Heart left ventricle (tissue), 16 donors: ENCODE measurements around the gene TEX261. TPM values are rescaled to one million over a fixed set of nuclear protein-coding genes. Genes with fewer than 3 reads are reported as not detected.
"Not testable (repeated sequence)": the region's sequence is repeated elsewhere in the genome, so short reads cannot be mapped to it uniquely, and the experiment has no call there.

ENCODE experiments used
- ATAC-seq, 4 donors: fragments of 200-7000 bp; cut with Tn5 transposase; one replicate each; pipeline ENCODE4 v1.9.1; 2020 to 2022; ENCODE audit warnings: moderate library complexity in 4 of 4, mild to moderate bottlenecking in 3 of 4, moderate number of reproducible peaks in 1 of 4
- DNase-seq, 5 donors: peaks; one replicate each; pipeline ENCODE4 v3.0.0-alpha.2; 2020
- H3K27ac ChIP-seq, 12 donors: fragments of 200-600 bp; sonication (generic) in 4 of 12; one replicate each; pipeline versions ENCODE4 v1.5.0 to v1.8.0; 2016 to 2022; ENCODE audit warnings: mild to moderate bottlenecking in 2 of 12
- H3K27me3 ChIP-seq, 9 donors: fragments of 200-600 bp; sonication (generic) in 2 of 9; one replicate each; pipeline versions ENCODE4 v1.5.1 to v1.8.0; 2016 to 2022; ENCODE audit warnings: mild to moderate bottlenecking in 3 of 9
- H3K36me3 ChIP-seq, 9 donors: fragments of 200-600 bp; sonication (generic) in 2 of 9; one replicate each; pipeline versions ENCODE4 v1.5.0 to v1.8.0; 2018 to 2022; ENCODE audit warnings: mild to moderate bottlenecking in 2 of 9
- H3K4me1 ChIP-seq, 12 donors: fragments of 200-600 bp; sonication (generic) in 4 of 12; one replicate each; pipeline versions ENCODE4 v1.5.0 to v1.8.0; 2016 to 2022; ENCODE audit warnings: mild to moderate bottlenecking in 3 of 12
- H3K4me3 ChIP-seq, 12 donors: fragments of 200-600 bp; sonication (generic) in 4 of 12; one replicate each; pipeline versions ENCODE4 v1.5.0 to v1.8.0; 2017 to 2022; ENCODE audit warnings: mild to moderate bottlenecking in 9 of 12, moderate library complexity in 4 of 12
- H3K9me3 ChIP-seq, 12 donors: fragments of 200-600 bp; sonication (generic) in 4 of 12; one replicate each; pipeline versions ENCODE4 v1.5.0 to v1.8.0; 2016 to 2022; ENCODE audit warnings: mild to moderate bottlenecking in 1 of 12
- CTCF ChIP-seq, 12 donors: fragments of 200-600 bp; sonication (generic) in 4 of 12; IDR thresholded peaks; one replicate each; pipeline versions ENCODE4 v1.5.0 to v1.8.0; 2018 to 2022; ENCODE audit warnings: antibody characterized with exemption in 12 of 12, mild to moderate bottlenecking in 5 of 12
- POLR2A ChIP-seq, 2 donors: fragments of 450-650 bp; IDR thresholded peaks; one replicate each; pipeline ENCODE4 v1.6.1; 2017; ENCODE audit warnings: antibody characterized with exemption in 2 of 2, mild to moderate bottlenecking in 2 of 2, moderate library complexity in 2 of 2
- WGBS, 4 donors: extraction: QIAGEN DNeasy Blood & Tissue Kit in 2 of 4; methylation state at CpG; one replicate each; pipeline versions ENCODE4 v1.1.5 to v1.1.7; 2013 to 2018; 5-methylcytosine and 5-hydroxymethylcytosine counted together
- intact Hi-C, 10 donors: fragments of 100-400 bp; cut with DNase I; formaldehyde crosslinking; loops; one replicate each; pipeline versions ENCODE4 v1.11.1 to v1.14.2; 2022
- polyA plus RNA-seq, 2 donors: library from polyadenylated mRNA; stranded (reverse); fragments of 200-250 nt; gene quantifications; one replicate each; pipeline ENCODE4 v1.2.3, GENCODE V29; 2013
- total RNA-seq, 9 donors: library from RNA; depleted of rRNA in 2 of 9; stranded (reverse); fragments of >200 nt in 2 of 9; fragmentation: NEBNext Ultra II Directional in 3 of 9; extraction: Animal tissue kit (Norgen Biotek cat#: 25700) in 3 of 9; gene quantifications; one replicate each; pipeline versions ENCODE4 v1.1.0 to v1.2.4, GENCODE V29; 2016 to 2023
- donor health status: ischemic (EF 13 %, LVEDD 7.1; RV severe dilation, severe dysfunction).
- donor health status: healthy with polysubstance abuse.
- donor health status: DM: no; HTN: yes; CAD: no.
- donor health status: DM: no; HTN: no; CAD: no.
- donor health status: ischemic (EF 25% LVEDD 6.9; RV normal size, moderate dysfunction).
- donor health status: ischemic (EF 25% LVEDD 5.7; RV mildly dilated, moderate dysfunction).
- donor health status: healthy.
- donor health status: DM: yes; HTN: yes; CAD: no.
- donor health status: ischemic (EF 35%, LVEDD 5.7; RV mildly dilated, moderate dysfunction).
- donor health status: nonischemic (EF 11% LVEDD 7.7; RV severe dilation, severe dysfunction).
- donor health status: DM: yes; HTN: yes; CAD: no.
- donor health status: PGD.
- donor health status: ischemic (EF 29% LVEDD 5.4; RV normal size, mild dysfunction).
- donor health status: nonischemic (EF 23%, LVEDD 6.1; RV moderate dilation, normal function).

The TEX261 gene
- total and polyA plus RNA-seq, 11 donors, result 29.2 to 69.3 (median 50.4) TPM

GRCh38 chr2:71000780-71001591 is 6.3 kb upstream of the TEX261 start:
- Histone ChIP-seq H3K36me3 (no peaks in the 10 kb centered on the region), H3K4me3 (peak overlapping the region in 10 of 12 donors; percentile 11 to 50 (median 27)), H3K9me3 (no peaks in the 10 kb centered on the region), H3K27ac (no peak overlapping the region), H3K4me1 (peaks cover 0 to 9% (median 3%) of the 10 kb centered on the region in 12 donors), H3K27me3 (no peaks in the 10 kb centered on the region)
- TF ChIP-seq CTCF (IDR thresholded peaks at IDR 0.05) (peak; percentile 86 to 98 (median 92)), POLR2A (IDR thresholded peaks at IDR 0.05) (no peak)
- intact Hi-C loops, result loop anchor here in 1 of 10 donors (2.0 kb wide), 1 partner anchor 36 kb away; no protein-coding TSS in a partner anchor
- DNase-seq (peak; percentile 64 to 85 (median 76)), ATAC-seq (peak; percentile 43 to 85 (median 83))
- 18 to 26% (median 25%) methylated on average over 17 to 21 of the region's 21 CpGs for WGBS, 4 donors

GRCh38 chr2:70999931-71000330 is 5.3 kb upstream of the TEX261 start:
- ATAC-seq, DNase-seq, H3K36me3 ChIP-seq, H3K4me3 ChIP-seq, H3K27me3 ChIP-seq, H3K27ac ChIP-seq, H3K9me3 ChIP-seq: not testable (repeated sequence)
- 95 to 97% (median 96%) methylated on average over 10 of the region's 10 CpGs for WGBS, 4 donors
- intact Hi-C loops, result loop anchor here in 1 of 10 donors (2.0 kb wide), 1 partner anchor 35 kb away; no protein-coding TSS in a partner anchor
- peaks cover 0 to 16% (median 8%) of the 10 kb centered on the region in 12 donors for H3K4me1 ChIP-seq

- DNase-seq (no peak), ATAC-seq (no peak)
- Histone ChIP-seq H3K27ac (no peak overlapping the region), H3K27me3 (no peaks in the 10 kb centered on the region), H3K36me3 (peaks cover 0 to 1% (median 0%) of the 10 kb centered on the region in 9 donors), H3K4me3 (no peak overlapping the region), H3K4me1 (peaks cover 0 to 16% (median 8%) of the 10 kb centered on the region in 12 donors), H3K9me3 (no peaks in the 10 kb centered on the region)
- intact Hi-C loops, result no loop called here
- TF ChIP-seq POLR2A (IDR thresholded peaks at IDR 0.05) (no peak), CTCF (IDR thresholded peaks at IDR 0.05) (no peak)
- WGBS, 4 donors, result 53 to 69% (median 60%) methylated on average over 2 of the region's 2 CpGs
Measured at GRCh38 chr2:70999362-70999761, 4.7 kb upstream of the TEX261 start.

GRCh38 chr2:70998885-70999284 is 4.2 kb upstream of the TEX261 start:
- intact Hi-C loops, result not testable (repeated sequence)

GRCh38 chr2:70995426-70995729 is 705 bp upstream of the TEX261 start:
- DNase-seq (no peak), ATAC-seq (peak in 3 of 4 donors; percentile 1 to 45 (median 25))
- peak in 3 of 12 donors; percentile 15 to 24 (median 21) for TF ChIP-seq CTCF (IDR thresholded peaks at IDR 0.05)
- no peak for TF ChIP-seq POLR2A (IDR thresholded peaks at IDR 0.05)
- H3K9me3 ChIP-seq, result no peaks in the 10 kb centered on the region
- peak overlapping the region; percentile 78 to 100 (median 98) for H3K4me3 ChIP-seq
- H3K27me3 ChIP-seq, result no peaks in the 10 kb centered on the region
- intact Hi-C loops, result no loop called here
- H3K36me3 ChIP-seq, result peaks cover 2 to 28% (median 18%) of the 10 kb centered on the region in 9 donors
- peaks cover 5 to 30% (median 21%) of the 10 kb centered on the region in 12 donors for H3K4me1 ChIP-seq
- WGBS, 4 donors, result 3 to 5% (median 4%) methylated on average over 11 of the region's 11 CpGs
- peak overlapping the region in 8 of 12 donors; percentile 24 to 92 (median 83) for H3K27ac ChIP-seq

More at GRCh38 chr2:70998885-70999284, 4.2 kb upstream of the TEX261 start:
- 80 to 89% (median 89%) methylated on average over 4 of the region's 4 CpGs for WGBS, 4 donors
- peak in 1 of 5 donors; percentile 1 for DNase-seq
- not testable (repeated sequence) for H3K27ac ChIP-seq, ATAC-seq, H3K9me3 ChIP-seq, H3K4me3 ChIP-seq, H3K36me3 ChIP-seq, H3K27me3 ChIP-seq
- H3K4me1 ChIP-seq, result peaks cover 0 to 20% (median 11%) of the 10 kb centered on the region in 12 donors
